Measurements from ENCODE around the gene FBXO8.

The FBXO8 gene

GRCh38 chr4:174204164-174204831 is 79.2 kb downstream of the FBXO8 start:
- no peak for DNase-seq

GRCh38 chr4:174201871-174202270 is 81.6 kb downstream of the FBXO8 start:
- no peak for DNase-seq

- no peak for DNase-seq
These were observed 83.7 kb downstream of the FBXO8 start for GRCh38 chr4:174199735-174200134.

GRCh38 chr4:174198828-174199227 is 84.6 kb downstream of the FBXO8 start:
- DNase-seq, result no peak

- DNase-seq, result no peak
These were observed 85.1 kb downstream of the FBXO8 start for GRCh38 chr4:174198396-174198795.

- no peak for DNase-seq
These were observed 89.8 kb downstream of the FBXO8 start for GRCh38 chr4:174193438-174194374.

GRCh38 chr4:174192943-174193342 is 90.5 kb downstream of the FBXO8 start:
- no peak for DNase-seq

GRCh38 chr4:174190832-174191500 is 92.5 kb downstream of the FBXO8 start:
- DNase-seq, result no peak

- DNase-seq, result no peak
These were observed 94.0 kb downstream of the FBXO8 start for GRCh38 chr4:174189392-174190015.
